Heart left ventricle (tissue), 13 donors: ENCODE measurements around the gene AGBL3.

Source experiments
- POLR2A ChIP-seq, 2 donors: fragments of 450-650 bp; IDR thresholded peaks; one replicate each; pipeline ENCODE4 v1.6.1; 2017; ENCODE audit warnings: antibody characterized with exemption in 2 of 2, mild to moderate bottlenecking in 2 of 2, moderate library complexity in 2 of 2
- TF ChIP-seq, protein P1 (sequence below), 12 donors: fragments of 200-600 bp; sonication (generic) in 4 of 12; IDR thresholded peaks; one replicate each; pipeline versions ENCODE4 v1.5.0 to v1.8.0; 2018 to 2022; ENCODE audit warnings: antibody characterized with exemption in 12 of 12, mild to moderate bottlenecking in 5 of 12
- donor health status: ischemic (EF 13 %, LVEDD 7.1; RV severe dilation, severe dysfunction).
- donor health status: DM: no; HTN: yes; CAD: no.
- donor health status: DM: no; HTN: no; CAD: no.
- donor health status: ischemic (EF 25% LVEDD 6.9; RV normal size, moderate dysfunction).
- donor health status: ischemic (EF 25% LVEDD 5.7; RV mildly dilated, moderate dysfunction).
- donor health status: ischemic (EF 35%, LVEDD 5.7; RV mildly dilated, moderate dysfunction).
- donor health status: nonischemic (EF 11% LVEDD 7.7; RV severe dilation, severe dysfunction).
- donor health status: DM: yes; HTN: yes; CAD: no.
- donor health status: PGD.
- donor health status: ischemic (EF 29% LVEDD 5.4; RV normal size, mild dysfunction).
- donor health status: nonischemic (EF 23%, LVEDD 6.1; RV moderate dilation, normal function).

DNA sequence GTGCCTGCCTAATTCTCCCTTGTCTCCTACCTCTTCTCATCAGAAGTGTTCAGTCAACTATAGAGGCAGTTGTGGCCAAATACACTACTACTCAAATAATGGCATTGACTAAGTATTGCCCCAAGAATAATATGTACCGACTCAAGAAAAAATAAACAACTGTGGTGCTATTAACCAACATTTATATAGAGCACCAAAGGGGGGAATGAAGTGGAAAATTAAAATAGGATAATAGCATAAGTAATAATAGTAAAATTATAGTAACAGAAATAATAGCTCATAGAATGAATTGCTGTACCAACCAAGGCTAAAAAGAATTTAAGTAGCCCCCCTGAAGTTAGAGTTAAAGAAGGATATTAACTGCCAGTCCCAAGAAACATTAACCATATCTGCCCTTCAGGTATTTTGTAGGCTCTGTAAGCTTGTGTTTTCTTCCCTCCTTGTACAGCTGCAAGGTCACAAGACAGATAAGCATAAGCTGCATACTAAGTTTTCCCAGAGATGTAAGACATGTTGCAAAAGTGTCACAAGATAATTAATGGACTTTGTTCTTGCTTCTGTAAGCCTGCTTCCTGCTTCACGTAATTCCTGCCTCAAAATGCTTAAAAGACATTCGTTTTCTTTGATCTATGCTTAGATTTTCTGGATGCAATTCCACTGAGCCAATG lies 195.1 kb downstream of the AGBL3 start:
- TF ChIP-seq, protein P1, sequence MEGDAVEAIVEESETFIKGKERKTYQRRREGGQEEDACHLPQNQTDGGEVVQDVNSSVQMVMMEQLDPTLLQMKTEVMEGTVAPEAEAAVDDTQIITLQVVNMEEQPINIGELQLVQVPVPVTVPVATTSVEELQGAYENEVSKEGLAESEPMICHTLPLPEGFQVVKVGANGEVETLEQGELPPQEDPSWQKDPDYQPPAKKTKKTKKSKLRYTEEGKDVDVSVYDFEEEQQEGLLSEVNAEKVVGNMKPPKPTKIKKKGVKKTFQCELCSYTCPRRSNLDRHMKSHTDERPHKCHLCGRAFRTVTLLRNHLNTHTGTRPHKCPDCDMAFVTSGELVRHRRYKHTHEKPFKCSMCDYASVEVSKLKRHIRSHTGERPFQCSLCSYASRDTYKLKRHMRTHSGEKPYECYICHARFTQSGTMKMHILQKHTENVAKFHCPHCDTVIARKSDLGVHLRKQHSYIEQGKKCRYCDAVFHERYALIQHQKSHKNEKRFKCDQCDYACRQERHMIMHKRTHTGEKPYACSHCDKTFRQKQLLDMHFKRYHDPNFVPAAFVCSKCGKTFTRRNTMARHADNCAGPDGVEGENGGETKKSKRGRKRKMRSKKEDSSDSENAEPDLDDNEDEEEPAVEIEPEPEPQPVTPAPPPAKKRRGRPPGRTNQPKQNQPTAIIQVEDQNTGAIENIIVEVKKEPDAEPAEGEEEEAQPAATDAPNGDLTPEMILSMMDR (IDR thresholded peaks at IDR 0.05), result no peak
- no peak for TF ChIP-seq POLR2A (IDR thresholded peaks at IDR 0.05)
